ENCODE measurements around the gene NFATC2.

Gene NFATC2

GRCh38 chr20:51451484-51451883 lies 91.0 kb downstream of the NFATC2 start:
- no peak for DNase-seq (ENCODE audit: low read depth, low spot score)

- DNase-seq (ENCODE audit: low read depth, low spot score), result no peak
These were observed 91.5 kb downstream of the NFATC2 start for GRCh38 chr20:51450984-51451383.

- DNase-seq (ENCODE audit: low read depth, low spot score), result no peak
These were observed 92.3 kb downstream of the NFATC2 start for GRCh38 chr20:51450221-51450712.

- DNase-seq (ENCODE audit: low read depth, low spot score), result no peak
These were observed 92.9 kb downstream of the NFATC2 start for GRCh38 chr20:51449498-51450220.

- DNase-seq (ENCODE audit: low read depth, low spot score), result no peak
These were observed 94.8 kb downstream of the NFATC2 start for GRCh38 chr20:51447765-51448148.

- DNase-seq (ENCODE audit: low read depth, low spot score), result no peak
These were observed 95.3 kb downstream of the NFATC2 start for GRCh38 chr20:51447097-51447764.

GRCh38 chr20:51446656-51447055 lies 95.9 kb downstream of the NFATC2 start:
- DNase-seq (ENCODE audit: low read depth, low spot score), result no peak

- DNase-seq (ENCODE audit: low read depth, low spot score), result no peak
These were observed 96.3 kb downstream of the NFATC2 start for GRCh38 chr20:51446230-51446629.

- DNase-seq (ENCODE audit: low read depth, low spot score), result no peak
These were observed 96.9 kb downstream of the NFATC2 start for GRCh38 chr20:51445591-51445990.

- DNase-seq (ENCODE audit: low read depth, low spot score), result no peak
These were observed 97.5 kb downstream of the NFATC2 start for GRCh38 chr20:51444922-51445438.

GRCh38 chr20:51444467-51444866 lies 98.1 kb downstream of the NFATC2 start:
- no peak for DNase-seq (ENCODE audit: low read depth, low spot score)

GRCh38 chr20:51442602-51443001 lies 99.9 kb downstream of the NFATC2 start:
- DNase-seq (ENCODE audit: low read depth, low spot score), result no peak

- no peak for DNase-seq (ENCODE audit: low read depth, low spot score)
These were observed 101.9 kb downstream of the NFATC2 start for GRCh38 chr20:51440589-51440988.

GRCh38 chr20:51439160-51439689 lies 103.3 kb downstream of the NFATC2 start:
- DNase-seq (ENCODE audit: low read depth, low spot score), result no peak

- no peak for DNase-seq (ENCODE audit: low read depth, low spot score)
These were observed 104.4 kb downstream of the NFATC2 start for GRCh38 chr20:51438136-51438535.

- no peak for DNase-seq (ENCODE audit: low read depth, low spot score)
These were observed 105.2 kb downstream of the NFATC2 start for GRCh38 chr20:51437182-51437924.

- DNase-seq (ENCODE audit: low read depth, low spot score), result no peak
These were observed 107.8 kb downstream of the NFATC2 start for GRCh38 chr20:51434580-51435247.

GRCh38 chr20:51434026-51434425 lies 108.5 kb downstream of the NFATC2 start:
- DNase-seq (ENCODE audit: low read depth, low spot score), result no peak

GRCh38 chr20:51432875-51433274 lies 109.6 kb downstream of the NFATC2 start:
- DNase-seq (ENCODE audit: low read depth, low spot score), result no peak

GRCh38 chr20:51432251-51432784 lies 110.2 kb downstream of the NFATC2 start:
- no peak for DNase-seq (ENCODE audit: low read depth, low spot score)

- DNase-seq (ENCODE audit: low read depth, low spot score), result no peak
These were observed 111.2 kb downstream of the NFATC2 start for GRCh38 chr20:51431321-51431720.

Data from activated CD4-positive, CD25-positive, alpha-beta regulatory T cell treated with anti-CD3 and anti-CD28 coated beads, Interleukin-2, amount 50 U/mL, for 16 hours (primary cell).